NCI-H82 treated with DMSO at 0.1 percent for 48 hours (cell line): ENCODE data around the gene ZBTB4.
A peak's percentile ranks its signal among the peaks of the same experiment; 100 is the strongest.

ENCODE experiments used
- DNase-seq: peaks from one replicate; lab custom pipeline; 2025; ENCODE audit not compliant: unreplicated experiment; lab: John Stamatoyannopoulos, UW

The ZBTB4 gene

DNA sequence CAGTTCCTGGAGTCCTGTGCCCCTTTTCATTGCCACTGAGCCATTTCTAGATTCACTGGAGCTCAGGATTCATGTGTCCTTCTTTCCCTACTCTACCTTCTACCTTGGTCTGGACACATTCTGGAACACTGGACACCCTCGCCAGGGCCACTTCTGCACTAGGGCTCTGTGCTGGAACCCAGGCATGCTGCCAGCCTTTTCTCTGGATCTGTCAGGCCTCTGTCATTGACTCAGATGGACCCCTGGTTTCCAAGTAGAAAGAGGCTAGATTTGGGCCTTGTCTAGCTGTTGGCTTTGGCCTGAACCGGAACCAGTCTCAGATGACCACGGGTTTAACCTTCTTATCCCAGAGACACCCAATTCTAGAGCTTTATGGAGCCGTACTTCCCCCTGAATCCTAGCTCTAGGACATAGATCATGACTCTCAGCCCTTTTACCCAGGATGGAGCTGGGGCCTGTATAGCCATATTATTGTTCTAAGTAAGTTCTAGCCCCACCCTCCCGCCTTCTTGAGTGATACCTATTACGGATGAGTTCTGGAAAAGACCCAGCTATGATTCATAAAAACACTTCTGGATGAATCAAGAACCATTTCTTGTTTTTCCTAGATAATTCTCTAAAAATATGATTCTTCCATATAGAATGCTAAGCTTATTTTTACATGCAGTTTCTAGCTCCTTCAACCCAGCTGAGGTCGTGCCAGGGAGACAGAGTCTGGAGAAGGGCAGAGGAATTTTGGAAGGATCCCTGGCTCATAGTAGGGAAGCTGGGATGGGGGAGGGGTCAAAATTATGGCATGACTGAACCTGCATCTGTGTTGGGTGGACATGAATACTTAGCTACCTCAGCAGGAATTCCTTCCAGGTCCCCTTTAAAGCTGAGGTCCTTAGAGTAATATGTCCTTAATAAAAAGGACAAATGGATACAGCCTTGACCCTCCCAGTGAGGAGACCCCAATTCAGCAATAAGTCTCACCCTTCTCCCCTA lies 35.6 kb downstream of the ZBTB4 start:
- DNase-seq = no peak

DNA sequence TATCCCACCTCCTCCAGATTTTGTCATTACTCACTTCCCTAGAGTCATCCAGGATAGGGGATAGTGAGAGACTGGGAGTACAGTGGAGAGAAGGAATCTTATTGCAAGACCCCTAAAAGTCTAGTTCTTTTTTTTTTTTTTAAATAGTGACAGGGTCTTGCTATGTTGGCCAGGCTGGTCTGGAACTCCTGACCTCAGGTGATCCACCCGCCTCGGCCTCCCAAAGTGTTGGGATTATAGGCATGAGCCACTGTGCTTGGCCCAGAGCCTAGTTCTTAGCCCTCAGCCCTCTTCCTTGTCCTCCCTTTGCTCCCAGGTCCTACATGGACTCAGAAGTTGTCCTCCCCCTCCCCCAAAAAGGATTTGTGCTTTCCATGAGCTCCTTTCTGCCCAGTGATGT lies 37.3 kb downstream of the ZBTB4 start:
- no peak for DNase-seq

DNA sequence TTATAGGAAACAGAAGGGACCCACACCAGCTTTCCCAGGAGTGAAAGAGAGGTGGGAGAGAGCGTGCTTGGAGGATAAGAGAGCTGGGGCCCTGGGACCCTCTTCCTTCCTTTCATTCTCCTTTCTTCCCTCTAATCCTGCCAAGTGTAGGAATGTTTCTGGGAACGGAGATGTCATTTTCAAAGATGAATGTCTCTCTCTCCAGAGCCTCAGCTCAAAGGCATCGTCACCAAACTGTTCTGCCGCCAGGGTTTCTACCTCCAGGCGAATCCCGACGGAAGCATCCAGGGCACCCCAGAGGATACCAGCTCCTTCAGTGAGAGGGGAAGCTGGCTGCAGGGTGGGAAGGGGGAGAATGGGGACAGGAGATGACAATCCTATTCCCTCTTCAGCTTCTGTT lies 38.2 kb downstream of the ZBTB4 start:
- DNase-seq = no peak

- peak; percentile 57 for DNase-seq
Observed at GRCh38 chr17:7440834-7441195, 38.6 kb downstream of the ZBTB4 start.

DNA sequence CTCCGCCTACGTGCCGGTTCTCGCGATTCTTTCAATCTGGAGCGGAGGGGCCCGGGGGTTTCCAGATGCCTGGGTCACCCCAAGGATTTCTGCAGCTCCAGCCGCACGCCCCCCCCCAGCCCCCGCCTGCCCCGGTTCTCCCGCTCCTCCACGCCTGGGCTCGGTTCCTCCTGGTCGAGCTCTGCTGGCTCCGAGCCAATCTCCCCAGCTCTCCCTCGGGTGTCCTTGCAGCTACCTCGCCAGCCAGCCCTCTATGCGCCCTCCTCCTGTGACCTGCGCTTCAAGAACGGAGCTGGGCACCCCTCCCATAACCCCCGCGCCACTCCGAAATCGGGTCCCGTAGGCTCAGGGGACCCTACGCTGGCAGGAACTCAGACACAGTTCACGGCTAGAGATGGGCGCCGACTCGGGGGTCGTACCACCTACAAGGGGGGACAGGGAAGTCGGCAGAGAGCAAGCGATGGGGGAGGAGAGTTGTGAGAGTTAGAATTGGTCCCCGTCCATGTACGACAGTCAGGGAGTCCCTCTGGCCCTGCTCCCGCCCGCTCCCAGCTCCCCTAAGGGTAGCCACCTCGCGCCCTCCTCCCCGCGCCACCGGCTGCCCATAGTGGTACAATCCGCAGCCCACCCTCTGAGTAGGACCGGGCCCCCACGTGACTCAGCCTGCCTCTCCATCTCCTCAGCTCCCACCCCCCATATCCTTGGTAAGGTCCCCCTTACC lies 39.2 kb downstream of the ZBTB4 start:
- DNase-seq = peak; percentile 74

GRCh38 chr17:7439462-7440112 lies 39.8 kb downstream of the ZBTB4 start, which contains the start of gene FGF11:
FGF11 (plus strand) TSS chr17:7439512; CDS start chr17:7439621, 109 bp downstream.
- no peak for DNase-seq

- DNase-seq = no peak
Observed at GRCh38 chr17:7438656-7439460, 40.6 kb downstream of the ZBTB4 start.

GRCh38 chr17:7437950-7438614 lies 41.3 kb downstream of the ZBTB4 start:
- no peak for DNase-seq

- DNase-seq = no peak
Observed at GRCh38 chr17:7437369-7437863, 42.0 kb downstream of the ZBTB4 start.

DNA sequence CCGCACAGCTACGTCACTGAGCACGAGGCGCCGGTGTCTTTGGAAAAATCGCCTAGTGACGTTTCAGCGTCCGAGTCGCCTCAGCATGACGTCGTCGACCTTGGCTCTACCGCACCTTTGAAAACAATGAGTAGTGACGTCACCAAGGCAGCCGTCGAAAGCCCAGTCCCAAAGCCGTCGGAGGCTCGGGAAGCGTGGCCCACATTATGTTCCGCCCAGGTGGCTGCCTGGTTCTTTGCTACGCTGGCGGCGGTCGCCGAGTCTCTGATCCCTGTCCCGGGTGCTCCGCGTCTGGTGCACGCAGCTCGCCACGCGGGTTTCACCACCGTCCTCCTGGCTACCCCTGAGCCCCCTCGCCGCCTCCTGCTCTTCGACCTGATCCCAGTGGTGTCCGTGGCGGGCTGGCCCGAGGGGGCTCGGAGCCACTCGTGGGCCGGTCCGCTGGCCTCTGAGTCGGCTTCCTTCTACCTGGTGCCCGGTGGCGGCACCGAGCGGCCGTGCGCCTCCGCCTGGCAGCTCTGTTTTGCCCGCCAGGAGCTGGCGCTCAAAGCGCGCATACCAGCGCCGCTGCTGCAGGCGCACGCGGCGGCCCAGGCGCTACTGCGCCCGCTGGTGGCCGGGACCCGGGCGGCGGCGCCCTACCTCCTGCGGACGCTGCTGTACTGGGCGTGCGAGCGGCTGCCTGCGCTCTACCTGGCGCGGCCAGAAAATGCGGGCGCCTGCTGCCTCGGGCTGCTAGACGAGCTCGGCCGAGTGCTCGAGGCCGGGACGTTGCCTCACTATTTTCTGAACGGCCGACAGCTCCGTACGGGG lies 42.7 kb downstream of the ZBTB4 start:
- peak; percentile 47 for DNase-seq

DNA sequence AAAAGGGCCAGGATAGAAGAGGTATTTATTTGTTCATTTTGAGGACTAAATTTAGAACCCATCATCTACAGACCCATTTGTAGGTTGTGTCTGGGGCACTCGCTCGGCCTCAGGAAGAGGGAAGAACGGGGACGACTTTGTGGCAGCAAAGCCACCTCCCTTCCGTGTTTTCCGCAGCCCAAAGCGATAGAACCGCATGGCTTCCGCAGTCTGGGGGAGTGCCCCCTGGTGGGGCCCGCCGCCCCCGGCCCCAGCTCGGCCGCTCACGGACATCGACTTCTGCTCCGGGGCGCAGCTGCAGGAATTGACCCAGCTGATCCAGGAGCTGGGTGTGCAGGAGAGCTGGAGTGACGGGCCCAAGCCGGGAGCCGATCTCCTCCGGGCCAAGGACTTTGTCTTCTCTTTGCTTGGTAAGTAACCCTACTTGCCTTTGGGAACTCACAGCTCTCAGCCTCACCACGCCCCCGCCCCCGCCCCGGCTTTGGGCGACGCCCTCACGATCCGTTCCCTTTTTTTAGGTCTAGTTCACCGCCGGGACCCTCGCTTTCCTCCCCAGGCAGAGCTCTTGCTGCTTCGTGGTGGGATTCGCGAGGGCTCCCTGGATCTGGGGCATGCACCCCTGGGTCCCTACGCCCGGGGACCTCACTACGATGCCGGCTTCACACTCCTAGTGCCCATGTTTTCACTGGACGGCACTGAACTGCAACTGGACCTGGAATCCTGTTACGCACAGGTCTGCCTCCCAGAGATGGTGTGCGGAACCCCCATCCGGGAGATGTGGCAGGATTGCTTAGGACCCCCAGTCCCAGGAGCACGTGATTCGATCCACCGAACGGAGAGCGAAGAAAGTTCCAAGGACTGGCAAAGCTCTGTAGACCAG lies 43.5 kb downstream of the ZBTB4 start:
- DNase-seq = no peak

DNA sequence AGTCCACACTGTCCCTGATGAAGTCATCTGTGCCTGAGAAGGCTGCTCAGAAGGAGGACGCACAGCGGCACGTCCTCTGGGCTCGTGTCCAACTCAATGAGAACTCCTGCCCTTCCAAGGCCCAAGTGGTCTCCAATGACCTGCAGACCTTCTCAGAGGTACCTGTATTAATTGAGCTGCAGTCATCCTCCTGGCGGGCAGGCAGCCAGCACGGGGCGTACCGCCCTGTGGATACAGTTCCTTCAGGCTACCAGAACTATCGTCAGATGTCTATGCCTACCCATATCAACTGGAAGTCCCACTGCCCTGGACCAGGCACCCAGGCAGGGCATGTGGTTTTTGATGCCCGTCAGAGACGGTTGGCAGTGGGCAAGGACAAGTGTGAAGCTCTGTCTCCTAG lies 47.1 kb downstream of the ZBTB4 start:
- DNase-seq = no peak

DNA sequence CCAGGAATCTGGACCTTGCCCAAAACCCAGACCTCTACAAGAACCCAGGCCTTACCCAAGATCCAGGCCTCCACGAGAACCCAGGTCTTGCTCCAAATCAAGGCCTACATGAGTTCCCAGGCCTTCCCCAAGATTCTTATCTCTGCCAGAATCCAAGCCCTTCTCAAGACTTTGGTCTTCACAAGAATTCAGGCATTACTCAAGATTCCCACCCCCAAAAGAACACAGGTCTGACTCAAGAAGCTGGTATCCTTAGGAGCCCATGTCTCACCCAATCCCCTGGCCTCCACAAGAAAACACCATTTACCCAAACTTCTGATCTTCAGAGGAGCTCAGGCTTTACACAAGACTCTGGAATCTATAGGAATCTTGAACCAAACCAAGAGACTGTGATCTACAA lies 48.2 kb downstream of the ZBTB4 start:
- DNase-seq = no peak

DNA sequence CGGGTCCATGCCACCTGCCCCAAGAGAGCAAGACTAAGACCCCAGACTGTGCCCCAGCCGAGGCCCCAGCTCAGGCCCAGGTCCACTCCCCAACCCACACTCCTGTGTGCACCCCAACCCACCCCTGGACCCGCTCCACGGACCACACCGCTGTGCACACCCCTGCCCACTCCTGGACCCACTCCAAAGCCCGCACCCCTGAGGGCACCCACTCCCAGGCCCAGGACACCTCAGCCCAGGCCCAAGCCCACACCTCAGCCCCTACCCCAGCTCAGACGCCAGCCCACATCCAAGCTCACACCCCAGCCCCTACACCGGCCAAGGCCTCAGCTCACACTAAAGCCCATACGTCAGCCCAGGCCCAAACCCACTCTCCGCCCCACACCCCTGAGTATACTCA lies 49.7 kb downstream of the ZBTB4 start:
- no peak for DNase-seq

DNA sequence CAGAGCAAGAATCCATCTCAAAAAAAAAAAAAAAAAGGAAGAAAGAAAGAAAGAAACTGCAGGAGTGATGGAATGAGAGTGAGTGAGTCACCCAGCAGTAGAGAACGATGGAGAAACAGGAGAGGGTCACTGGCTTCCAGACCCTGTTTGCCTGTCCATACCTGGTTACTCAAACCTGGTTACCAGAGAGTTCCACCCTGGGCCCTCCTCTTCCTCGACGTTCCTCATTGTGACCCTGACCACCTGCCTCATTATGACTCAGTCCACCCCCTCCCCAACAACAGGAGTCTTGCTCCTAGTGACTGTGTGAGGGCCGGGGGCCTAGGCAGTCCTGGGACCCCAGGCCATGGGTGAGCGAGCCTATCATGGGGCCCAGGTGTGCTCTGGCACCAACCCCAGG lies 50.9 kb downstream of the ZBTB4 start, which contains the start of gene SPEM3:
SPEM3 (plus strand) TSS at position 301 of the 400 bp plus-strand sequence; CDS start at position 347, 46 bp downstream.
- no peak for DNase-seq

DNA sequence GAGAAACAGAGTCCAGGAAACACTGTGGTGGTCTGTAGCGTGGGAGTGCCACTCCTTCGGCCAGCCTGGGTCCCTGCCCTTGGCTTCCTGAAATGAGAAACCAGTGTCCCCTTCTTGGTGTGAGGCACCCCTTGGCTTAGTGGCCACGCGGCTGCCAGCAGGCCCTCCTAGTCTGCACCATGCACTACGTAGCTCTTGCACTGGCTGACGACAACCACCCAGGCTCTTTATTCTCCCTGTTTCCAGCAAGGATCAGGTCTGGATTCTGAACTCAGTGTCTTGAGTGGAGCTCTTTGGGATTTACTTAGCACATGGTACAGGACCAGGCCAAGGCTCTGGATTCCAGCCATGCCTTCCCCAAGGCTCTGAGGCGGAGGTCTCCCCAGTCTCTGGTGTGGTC lies 51.9 kb downstream of the ZBTB4 start:
- DNase-seq = no peak

DNA sequence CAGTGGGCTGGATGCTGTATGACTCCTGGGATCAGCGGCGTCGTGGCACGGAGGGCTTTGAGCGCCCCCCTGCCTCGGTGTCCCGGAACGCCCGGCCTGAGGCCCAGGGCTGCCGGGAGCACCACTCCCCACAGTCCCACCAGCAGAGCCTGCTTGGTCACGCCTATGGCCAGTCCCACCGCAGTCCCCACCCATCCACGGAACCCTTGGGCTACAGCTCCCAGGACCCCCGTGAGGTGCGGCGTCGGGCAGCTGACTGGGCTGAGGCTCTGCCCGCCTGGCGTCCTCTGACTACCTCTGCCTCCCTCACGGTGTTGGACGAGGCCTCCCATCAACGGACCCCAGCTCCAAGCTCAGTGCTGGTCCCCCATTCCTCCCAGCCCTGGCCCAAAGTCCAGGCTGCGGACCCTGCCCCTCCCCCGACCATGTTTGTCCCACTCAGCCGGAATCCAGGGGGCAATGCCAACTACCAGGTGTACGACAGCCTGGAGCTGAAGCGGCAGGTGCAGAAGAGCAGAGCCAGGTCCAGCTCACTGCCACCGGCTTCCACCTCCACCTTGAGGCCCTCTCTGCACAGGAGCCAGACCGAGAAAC lies 52.4 kb downstream of the ZBTB4 start:
- DNase-seq = no peak
